Ishikawa (cell line): ENCODE results near the gene HMG20A.

ENCODE experiments used
- CEBPB ChIP-seq: IDR thresholded peaks from 2 replicates; pipeline ENCODE4 v1.6.1; 2012
- CREB1 ChIP-seq: IDR thresholded peaks from 2 replicates; pipeline ENCODE4 v1.6.1; 2012; ENCODE audit warnings: low read depth
- EGR1 ChIP-seq: IDR thresholded peaks from 2 replicates; pipeline ENCODE4 v1.6.1; 2012
- EP300 ChIP-seq: IDR thresholded peaks from 2 replicates; pipeline ENCODE4 v1.6.1; 2012; ENCODE audit warnings: borderline replicate concordance
- FOXM1 ChIP-seq: IDR thresholded peaks from 2 replicates; pipeline ENCODE4 v1.6.1; 2012; ENCODE audit warnings: low read depth, borderline replicate concordance
- NFIC ChIP-seq: IDR thresholded peaks from 2 replicates; pipeline ENCODE4 v1.6.1; 2012
- RAD21 ChIP-seq: IDR thresholded peaks from 2 replicates; pipeline ENCODE4 v1.6.1; 2012; ENCODE audit warnings: low read depth
- TAF1 ChIP-seq: IDR thresholded peaks from 2 replicates; pipeline ENCODE4 v1.6.1; 2012; ENCODE audit warnings: low read depth, mild to moderate bottlenecking
- TCF12 ChIP-seq: IDR thresholded peaks from 2 replicates; pipeline ENCODE4 v1.6.1; 2012; ENCODE audit warnings: low read depth
- TEAD4 ChIP-seq: IDR thresholded peaks from 2 replicates; pipeline ENCODE4 v1.6.1; 2012
- YY1 ChIP-seq: IDR thresholded peaks from 2 replicates; pipeline ENCODE4 v1.6.1; 2012; ENCODE audit warnings: low read depth
- ZBTB7A ChIP-seq: IDR thresholded peaks from 2 replicates; pipeline ENCODE4 v1.6.1; 2012; ENCODE audit warnings: low read depth
- TF ChIP-seq, protein P1 (sequence below): IDR thresholded peaks from 2 replicates; pipeline ENCODE4 v1.6.1; 2012
- TF ChIP-seq, protein P2 (sequence below): IDR thresholded peaks from 2 replicates; pipeline ENCODE4 v1.6.1; 2012; ENCODE audit warnings: low read depth, mild to moderate bottlenecking
- TF ChIP-seq, protein P3 (sequence below): IDR thresholded peaks from 2 replicates; pipeline ENCODE4 v1.6.1; 2012

The HMG20A gene

DNA sequence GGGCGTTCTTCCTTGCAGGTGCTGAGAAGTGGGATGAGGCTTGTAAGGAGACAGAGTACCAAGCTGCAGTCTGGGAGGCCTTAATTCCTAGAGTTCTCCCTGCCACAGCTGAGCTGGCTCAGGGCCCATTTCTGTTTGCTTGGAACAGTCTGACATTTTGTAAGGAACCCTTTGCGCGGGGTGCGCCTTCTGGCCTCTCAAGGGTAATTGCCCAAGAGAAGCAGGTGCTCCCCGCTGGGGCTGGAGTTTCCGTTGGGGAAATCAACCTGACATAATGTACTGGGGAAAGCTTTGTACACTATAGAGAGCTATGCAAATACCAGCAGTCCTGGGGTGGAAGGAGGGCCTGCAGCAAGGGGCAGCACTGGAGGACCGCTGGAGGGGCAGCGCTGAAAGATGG, 83.6 kb downstream of the HMG20A start:
- TF ChIP-seq TEAD4, result peak; percentile 63
- TF ChIP-seq TCF12, result peak; percentile 91
- no peak for TF ChIP-seq YY1
- TF ChIP-seq, protein P1, sequence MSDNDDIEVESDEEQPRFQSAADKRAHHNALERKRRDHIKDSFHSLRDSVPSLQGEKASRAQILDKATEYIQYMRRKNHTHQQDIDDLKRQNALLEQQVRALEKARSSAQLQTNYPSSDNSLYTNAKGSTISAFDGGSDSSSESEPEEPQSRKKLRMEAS, result peak; percentile 43; the same call in 1 of the 2 replicates
- TF ChIP-seq RAD21, result no peak
- TF ChIP-seq CEBPB, result peak; percentile 91
- TF ChIP-seq FOXM1, result peak; percentile 37; the same call in 1 of the 2 replicates
- no peak for TF ChIP-seq EGR1
- TF ChIP-seq NFIC, result peak; percentile 92
- TF ChIP-seq EP300, result peak; percentile 83

DNA sequence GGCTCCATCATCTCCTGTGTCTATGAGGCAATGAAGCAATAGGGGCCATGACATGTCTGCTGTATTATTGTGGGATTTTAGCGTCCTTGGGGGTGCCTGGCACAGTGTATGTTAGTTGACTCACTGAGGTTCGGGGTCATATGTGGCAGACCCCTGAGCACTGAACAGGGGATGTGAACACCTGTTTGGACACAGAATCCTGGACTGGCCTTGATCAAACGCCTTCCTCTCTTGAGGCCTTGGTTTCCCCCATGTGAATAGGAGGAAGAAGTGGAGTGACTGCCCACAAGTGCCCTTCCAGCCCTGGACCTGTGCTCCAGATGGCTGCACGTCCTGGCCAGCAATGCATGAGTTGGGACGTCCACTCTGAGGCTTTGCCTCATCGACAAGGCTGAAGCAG, 84.2 kb downstream of the HMG20A start:
- no peak for TF ChIP-seq FOXM1
- TF ChIP-seq, protein P2, sequence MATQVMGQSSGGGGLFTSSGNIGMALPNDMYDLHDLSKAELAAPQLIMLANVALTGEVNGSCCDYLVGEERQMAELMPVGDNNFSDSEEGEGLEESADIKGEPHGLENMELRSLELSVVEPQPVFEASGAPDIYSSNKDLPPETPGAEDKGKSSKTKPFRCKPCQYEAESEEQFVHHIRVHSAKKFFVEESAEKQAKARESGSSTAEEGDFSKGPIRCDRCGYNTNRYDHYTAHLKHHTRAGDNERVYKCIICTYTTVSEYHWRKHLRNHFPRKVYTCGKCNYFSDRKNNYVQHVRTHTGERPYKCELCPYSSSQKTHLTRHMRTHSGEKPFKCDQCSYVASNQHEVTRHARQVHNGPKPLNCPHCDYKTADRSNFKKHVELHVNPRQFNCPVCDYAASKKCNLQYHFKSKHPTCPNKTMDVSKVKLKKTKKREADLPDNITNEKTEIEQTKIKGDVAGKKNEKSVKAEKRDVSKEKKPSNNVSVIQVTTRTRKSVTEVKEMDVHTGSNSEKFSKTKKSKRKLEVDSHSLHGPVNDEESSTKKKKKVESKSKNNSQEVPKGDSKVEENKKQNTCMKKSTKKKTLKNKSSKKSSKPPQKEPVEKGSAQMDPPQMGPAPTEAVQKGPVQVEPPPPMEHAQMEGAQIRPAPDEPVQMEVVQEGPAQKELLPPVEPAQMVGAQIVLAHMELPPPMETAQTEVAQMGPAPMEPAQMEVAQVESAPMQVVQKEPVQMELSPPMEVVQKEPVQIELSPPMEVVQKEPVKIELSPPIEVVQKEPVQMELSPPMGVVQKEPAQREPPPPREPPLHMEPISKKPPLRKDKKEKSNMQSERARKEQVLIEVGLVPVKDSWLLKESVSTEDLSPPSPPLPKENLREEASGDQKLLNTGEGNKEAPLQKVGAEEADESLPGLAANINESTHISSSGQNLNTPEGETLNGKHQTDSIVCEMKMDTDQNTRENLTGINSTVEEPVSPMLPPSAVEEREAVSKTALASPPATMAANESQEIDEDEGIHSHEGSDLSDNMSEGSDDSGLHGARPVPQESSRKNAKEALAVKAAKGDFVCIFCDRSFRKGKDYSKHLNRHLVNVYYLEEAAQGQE, result no peak
- TF ChIP-seq RAD21, result no peak
- no peak for TF ChIP-seq TEAD4
- no peak for TF ChIP-seq CREB1
- TF ChIP-seq TAF1, result no peak
- TF ChIP-seq NFIC, result no peak
- TF ChIP-seq, protein P3, sequence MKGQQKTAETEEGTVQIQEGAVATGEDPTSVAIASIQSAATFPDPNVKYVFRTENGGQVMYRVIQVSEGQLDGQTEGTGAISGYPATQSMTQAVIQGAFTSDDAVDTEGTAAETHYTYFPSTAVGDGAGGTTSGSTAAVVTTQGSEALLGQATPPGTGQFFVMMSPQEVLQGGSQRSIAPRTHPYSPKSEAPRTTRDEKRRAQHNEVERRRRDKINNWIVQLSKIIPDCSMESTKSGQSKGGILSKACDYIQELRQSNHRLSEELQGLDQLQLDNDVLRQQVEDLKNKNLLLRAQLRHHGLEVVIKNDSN, result no peak
- no peak for TF ChIP-seq YY1
- TF ChIP-seq TCF12, result no peak
- TF ChIP-seq CEBPB, result no peak

DNA sequence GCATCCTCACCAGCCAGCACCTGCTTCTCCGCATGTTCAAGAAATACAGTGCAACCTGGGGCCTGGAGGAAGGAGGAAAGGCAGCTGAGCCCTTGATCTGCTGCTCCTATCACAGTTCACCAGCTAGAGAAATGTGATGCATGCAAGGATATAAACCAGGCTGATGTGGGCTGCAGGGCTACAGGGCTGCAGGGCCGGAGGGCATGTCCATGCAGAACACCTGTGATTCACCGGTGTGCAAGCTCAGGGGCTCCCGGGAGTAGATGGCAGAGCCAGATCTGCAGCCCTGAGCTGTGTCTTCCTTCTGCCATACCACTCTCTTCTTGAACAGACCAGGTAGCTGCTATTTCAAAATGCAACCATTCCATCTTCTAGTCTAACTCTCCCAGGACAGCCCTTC, 84.9 kb downstream of the HMG20A start:
- TF ChIP-seq EGR1 (no peak), TEAD4 (no peak), TCF12 (no peak), FOXM1 (no peak), TAF1 (no peak), RAD21 (no peak), ZBTB7A (no peak), NFIC (no peak), CEBPB (no peak), YY1 (no peak), EP300 (no peak), CREB1 (no peak)
- TF ChIP-seq, protein P3, result no peak
- TF ChIP-seq, protein P2, result no peak
- TF ChIP-seq, protein P1, result no peak

DNA sequence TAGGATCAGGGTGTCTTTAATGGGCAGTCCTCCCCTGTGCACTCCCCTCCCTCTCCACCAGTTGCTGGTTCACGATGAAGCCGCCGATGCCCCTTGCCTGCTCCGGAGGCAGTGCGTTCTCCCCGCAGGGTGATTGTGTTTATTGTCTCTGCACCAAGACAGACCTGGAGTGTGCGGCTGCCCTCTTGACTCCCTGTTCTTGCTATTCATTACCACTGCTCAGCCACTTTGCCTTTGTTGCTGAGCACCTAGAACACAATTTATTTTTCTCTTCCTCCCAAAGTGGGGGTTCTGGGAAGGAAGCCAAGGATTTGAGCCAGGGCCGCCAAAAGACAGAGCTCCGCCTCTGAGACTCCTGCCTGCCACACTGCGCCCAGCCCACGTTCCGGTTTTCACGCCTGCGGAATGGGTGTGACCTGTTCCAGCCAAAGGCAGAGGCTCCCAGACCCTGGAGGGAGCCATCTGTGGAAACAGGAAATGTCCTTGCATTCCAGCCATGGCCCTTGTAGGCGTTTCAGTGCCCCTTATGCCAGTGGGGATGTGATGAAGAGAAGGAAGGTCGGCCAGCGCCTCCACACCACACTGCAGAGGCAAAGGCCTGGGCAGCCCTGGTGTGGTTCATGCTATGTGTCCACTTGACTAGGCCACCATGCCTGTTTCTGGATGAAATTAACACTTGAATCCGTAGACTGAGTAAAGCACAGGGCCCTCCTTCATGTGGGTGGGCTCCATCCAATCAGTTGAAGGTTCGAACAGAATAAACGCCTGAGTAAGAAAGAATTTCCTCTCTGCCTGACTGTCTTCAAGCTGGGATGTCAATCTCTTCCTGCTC, 85.8 kb downstream of the HMG20A start:
- TF ChIP-seq YY1 (0 out of 2 replicates have a peak, but pooled peaks have one; percentile 34), TCF12 (no peak; the same call in none of the 2 replicates), CEBPB (no peak), RAD21 (no peak), TEAD4 (peak; percentile 36; the same call in 1 of the 2 replicates), EP300 (peak; percentile 51; the same call in 1 of the 2 replicates), FOXM1 (no peak), NFIC (peak; percentile 87)
- TF ChIP-seq, protein P3, result no peak
- TF ChIP-seq, protein P2, result no peak
- TF ChIP-seq, protein P1, result peak; percentile 45; the same call in 1 of the 2 replicates
